IMR-90 (cell line): ENCODE measurements around the gene PABPC5. TPM values are rescaled to one million over a fixed set of nuclear protein-coding genes. Genes with fewer than 3 reads are reported as not detected.

Source experiments
- ATAC-seq: fragments of 200-7000 bp; cut with Tn5 transposase; 2 replicates; pipeline ENCODE4 v1.9.1; 2020; ENCODE audit warnings: low read depth, mild to moderate bottlenecking, moderate library complexity
- BruUV-seq: library from RNA; stranded (reverse); fragments of 400-500 nt; replicated peaks from 2 replicates; lab custom pipeline; 2021; lab: Mats Ljungman, UMichigan
- CTCF ChIA-PET: fragments of 300-600 bp; formaldehyde crosslinking; extraction: SDS; loops from one replicate; lab custom pipeline; 2021; ENCODE audit warnings: antibody characterized with exemption; lab: Yijun Ruan, JAX
- POLR2A ChIA-PET: fragments of 300-600 bp; sonication (Branson Sonifier 250); formaldehyde crosslinking; loops from one replicate; lab custom pipeline; 2022; ENCODE audit warnings: antibody characterized with exemption; ENCODE audit not compliant: unreplicated experiment; lab: Charles Lee
- DNase-seq: peaks from one replicate; pipeline ENCODE4 v3.0.0; 2013
- H2AFZ ChIP-seq: replicated peaks from 2 replicates; pipeline ENCODE3; 2013; ENCODE audit warnings: low read length, mild to moderate bottlenecking; ENCODE audit not compliant: poor library complexity
- H2AK5ac ChIP-seq: 2 replicates; pipeline ENCODE4 v1.6.1; 2013; ENCODE audit warnings: low read depth, low read length, inconsistent platforms
- H2AK9ac ChIP-seq: replicated peaks from 2 replicates; pipeline ENCODE3; 2013; ENCODE audit warnings: mild to moderate bottlenecking, low read depth, low read length, moderate library complexity; ENCODE audit not compliant: poor library complexity
- H2BK120ac ChIP-seq: 2 replicates; pipeline ENCODE4 v1.6.1; 2013; ENCODE audit warnings: low read depth, low read length, inconsistent platforms
- H2BK15ac ChIP-seq: 3 replicates; pipeline ENCODE4 v1.6.1; 2013; ENCODE audit warnings: low read depth, low read length, inconsistent platforms
- H2BK20ac ChIP-seq: 2 replicates; pipeline ENCODE4 v1.6.1; 2013; ENCODE audit warnings: low read depth, mild to moderate bottlenecking, inconsistent platforms, low read length, moderate library complexity
- H2BK5ac ChIP-seq: 2 replicates; pipeline ENCODE4 v1.6.1; 2013; ENCODE audit warnings: mild to moderate bottlenecking, low read depth, low read length, inconsistent platforms; ENCODE audit not compliant: poor library complexity, severe bottlenecking
- H3K14ac ChIP-seq: replicated peaks from 2 replicates; pipeline ENCODE4 v1.6.1; 2013; ENCODE audit warnings: low read depth, low read length, inconsistent platforms
- H3K18ac ChIP-seq: 2 replicates; pipeline ENCODE4 v1.6.1; 2013; ENCODE audit warnings: low read depth, low read length, control low read depth
- H3K23ac ChIP-seq: 2 replicates; pipeline ENCODE4 v1.6.1; 2013; ENCODE audit warnings: low read depth, low read length, inconsistent platforms
- H3K27ac ChIP-seq: 2 replicates; pipeline ENCODE4 v1.5.1; 2013; ENCODE audit warnings: mild to moderate bottlenecking, control low read depth, low read length; ENCODE audit not compliant: insufficient read depth
- H3K27me3 ChIP-seq: 2 replicates; pipeline ENCODE4 v1.6.1; 2013; ENCODE audit warnings: low read length; ENCODE audit not compliant: control insufficient read depth, insufficient read depth
- H3K36me3 ChIP-seq: 2 replicates; pipeline ENCODE4 v1.6.1; 2013; ENCODE audit warnings: low read length, mixed read lengths; ENCODE audit not compliant: control insufficient read depth, insufficient read depth
- H3K4ac ChIP-seq: 2 replicates; pipeline ENCODE4 v1.6.1; 2013; ENCODE audit warnings: low read depth, low read length, inconsistent platforms
- H3K4me1 ChIP-seq: 2 replicates; pipeline ENCODE4 v1.6.1; 2013; ENCODE audit warnings: low read length, mixed read lengths; ENCODE audit not compliant: control insufficient read depth, insufficient read depth
- H3K4me2 ChIP-seq: 2 replicates; pipeline ENCODE4 v1.6.1; 2013; ENCODE audit warnings: low read depth, mild to moderate bottlenecking, control low read depth, low read length, moderate library complexity
- H3K4me3 ChIP-seq: 2 replicates; pipeline ENCODE4 v1.5.1; 2013; ENCODE audit warnings: low read depth, mild to moderate bottlenecking, control low read depth, low read length, moderate library complexity; ENCODE audit not compliant: insufficient read depth
- H3K56ac ChIP-seq: 2 replicates; pipeline ENCODE4 v1.6.1; 2013; ENCODE audit warnings: low read length, inconsistent platforms; ENCODE audit not compliant: insufficient read depth; ENCODE audit errors: extremely low read depth
- H3K79me1 ChIP-seq, 2 experiments: 2 replicates each; pipeline ENCODE4 v1.6.1; 2013; ENCODE audit warnings: low read length in 2 of 2, inconsistent platforms in 1 of 2, low read depth in 1 of 2
- H3K9ac ChIP-seq: 2 replicates; pipeline ENCODE4 v1.6.1; 2013; ENCODE audit warnings: low read depth, low read length, control low read depth
- H3K9me1 ChIP-seq: 2 replicates; pipeline ENCODE4 v1.6.1; 2013; ENCODE audit warnings: low read length, inconsistent platforms; ENCODE audit not compliant: insufficient read depth
- H3K9me3 ChIP-seq: 2 replicates; pipeline ENCODE4 v1.6.1; 2013; ENCODE audit warnings: low read length; ENCODE audit not compliant: control insufficient read depth, insufficient read depth
- H4K20me1 ChIP-seq: 2 replicates; pipeline ENCODE4 v1.6.1; 2013; ENCODE audit warnings: low read length, inconsistent platforms; ENCODE audit not compliant: insufficient read depth
- H4K5ac ChIP-seq: 2 replicates; pipeline ENCODE4 v1.6.1; 2013; ENCODE audit warnings: mild to moderate bottlenecking, low read depth, low read length, control low read depth
- H4K8ac ChIP-seq, 2 experiments: 2 replicates each; pipeline ENCODE4 v1.6.1; 2013; ENCODE audit warnings: low read depth in 2 of 2, low read length in 2 of 2, control low read depth in 1 of 2, inconsistent platforms in 1 of 2
- H4K91ac ChIP-seq: 2 replicates; pipeline ENCODE4 v1.6.1; 2013; ENCODE audit warnings: low read depth, low read length, inconsistent platforms; ENCODE audit not compliant: insufficient read depth
- CEBPB ChIP-seq: IDR thresholded peaks from 2 replicates; pipeline ENCODE4 v1.6.1; 2012; ENCODE audit warnings: low read depth, low read length, improper control_type of control experiment
- CHD1 ChIP-seq: IDR thresholded peaks from 2 replicates; pipeline ENCODE4 v1.6.1; 2012; ENCODE audit warnings: low read depth, low read length, improper control_type of control experiment
- ELK1 ChIP-seq: fragments of 150-350 bp; IDR thresholded peaks from 2 replicates; pipeline ENCODE4 v1.6.1; 2016; ENCODE audit warnings: low read depth, mild to moderate bottlenecking, low read length, moderate library complexity, borderline replicate concordance
- FOS ChIP-seq: fragments of 150-350 bp; IDR thresholded peaks from 2 replicates; pipeline ENCODE4 v1.6.1; 2016; ENCODE audit warnings: low read depth, low read length
- MAFK ChIP-seq: IDR thresholded peaks from 2 replicates; pipeline ENCODE4 v1.6.1; 2012; ENCODE audit warnings: low read depth, low read length, improper control_type of control experiment
- MXI1 ChIP-seq: IDR thresholded peaks from 2 replicates; pipeline ENCODE4 v1.6.1; 2012; ENCODE audit warnings: low read depth, mild to moderate bottlenecking, low read length, moderate library complexity, borderline replicate concordance
- RAD21 ChIP-seq: IDR thresholded peaks from 2 replicates; pipeline ENCODE4 v1.6.1; 2012; ENCODE audit warnings: low read length, improper control_type of control experiment
- RFX5 ChIP-seq: IDR thresholded peaks from 2 replicates; pipeline ENCODE4 v1.8.0; 2012; ENCODE audit warnings: low read depth, mild to moderate bottlenecking, low read length, moderate library complexity
- SMC3 ChIP-seq: fragments of 150-350 bp; IDR thresholded peaks from 2 replicates; pipeline ENCODE4 v1.6.1; 2016; ENCODE audit warnings: low read depth, mild to moderate bottlenecking, antibody characterized with exemption, low read length, moderate library complexity
- WGBS, 2 experiments: methylation state at CpG; one replicate each; pipeline versions ENCODE4 v1.1.5 to v1.1.7; 2013; ENCODE audit warnings: missing lambda C conversion rate in 2 of 2; ENCODE audit not compliant: insufficient read length in 1 of 2; ENCODE audit errors: extremely low coverage in 2 of 2; 5-methylcytosine and 5-hydroxymethylcytosine counted together
- dilution Hi-C: fragments of 300-500 bp; cut with HindIII; formaldehyde crosslinking; loops from one replicate; pipeline ENCODE4 v1.14.3; 2018; ENCODE audit warnings: low sequenced_read_pairs; ENCODE audit not compliant: unreplicated experiment
- in situ Hi-C: fragments of 300-500 bp; cut with MboI; formaldehyde crosslinking; loops from 3 replicates; pipeline ENCODE4 v1.14.3; 2019; ENCODE audit warnings: low sequenced_read_pairs, inconsistent platforms, mixed read lengths
- intact Hi-C: fragments of 100-400 bp; cut with micrococcal nuclease; formaldehyde crosslinking; loops from 2 replicates; pipeline ENCODE4 v1.10.0; 2022
- polyA plus RNA-seq, 3 experiments: library from polyadenylated mRNA; depleted of rRNA; stranded (reverse); fragments of >200 nt; gene quantifications; 2 replicates each; pipeline ENCODE4 v1.2.3, GENCODE V29; 2012; ENCODE audit warnings: low replicate concordance in 1 of 3
- total RNA-seq: library from RNA; depleted of rRNA; stranded (reverse); fragments of >200 nt; gene quantifications from 2 replicates; pipeline ENCODE4 v1.2.3, GENCODE V29; 2012

Gene PABPC5
- total and polyA plus RNA-seq, 2 of the 4 experiments (the other 2 are of a cell fraction), result 0.63 to 0.90 TPM

- no peaks in the 10 kb centered on the region for H3K9me1 ChIP-seq
- no TSS peak for BruUV-seq
- H3K27ac ChIP-seq, result no peak overlapping the region
- CTCF ChIA-PET, result no interaction called here
- H3K18ac ChIP-seq, result no peak overlapping the region
- WGBS, 2 experiments, result no CpG with 5 or more reads among the region's 2 CpGs
- H3K9me3 ChIP-seq, result no peaks in the 10 kb centered on the region
- H3K36me3 ChIP-seq, result no peaks in the 10 kb centered on the region
- H2BK120ac ChIP-seq, result no peak overlapping the region
- H3K56ac ChIP-seq, result no peak overlapping the region
- in situ Hi-C loops, result no loop called here
- no peak overlapping the region for H4K5ac ChIP-seq
- H3K27me3 ChIP-seq, result no peaks in the 10 kb centered on the region
- no peaks in the 10 kb centered on the region for H4K20me1 ChIP-seq
- no peaks in the 10 kb centered on the region for H3K4me1 ChIP-seq
- intact Hi-C loops, result no loop called here
- no peak for ATAC-seq
- no peak overlapping the region for H2BK20ac ChIP-seq
- H4K91ac ChIP-seq, result no peak overlapping the region
- H3K4me2 ChIP-seq, result no peak overlapping the region
- no peak for DNase-seq
- no peak for TF ChIP-seq RAD21
- no peak for TF ChIP-seq MXI1
- TF ChIP-seq MAFK, result no peak
- no peak for TF ChIP-seq CHD1
- no peak for TF ChIP-seq SMC3
- TF ChIP-seq FOS, result no peak
- TF ChIP-seq RFX5, result no peak
- no peak for TF ChIP-seq ELK1
- TF ChIP-seq CEBPB, result no peak
- H4K8ac ChIP-seq, result no peak overlapping the region
- dilution Hi-C loops, result no loop called here
- H2AFZ ChIP-seq, result no peak overlapping the region
- no peak overlapping the region for H3K14ac ChIP-seq
- H2BK5ac ChIP-seq, result no peak overlapping the region
- no peak overlapping the region for H2BK15ac ChIP-seq
- H3K23ac ChIP-seq, result no peak overlapping the region
- POLR2A ChIA-PET, result no interaction called here
- no peak overlapping the region for H3K4ac ChIP-seq
- H3K4me3 ChIP-seq, result no peak overlapping the region
- no peak overlapping the region for H2AK9ac ChIP-seq
- no peak overlapping the region for H3K9ac ChIP-seq
- H3K79me1 ChIP-seq, result no peaks in the 10 kb centered on the region
- H2AK5ac ChIP-seq, result no peak overlapping the region
Measured at GRCh38 chrX:91389026-91389425, 45.6 kb upstream of the PABPC5 start.
